HepG2 (cell line): Measurements from ENCODE around the gene C16orf95. TPM values are rescaled to one million over a fixed set of nuclear protein-coding genes. Genes with fewer than 3 reads are reported as not detected.

ENCODE experiments used
- ATF6 ChIP-seq: sonication (generic); formaldehyde crosslinking; conservative IDR thresholded peaks from 2 replicates; pipeline ENCODE4 v1.4.0; 2020; ENCODE audit warnings: missing genetic modification reagents
- FOXO4 ChIP-seq: sonication (generic); formaldehyde crosslinking; conservative IDR thresholded peaks from 2 replicates; pipeline ENCODE4 v1.8.1; 2023; ENCODE audit warnings: missing genetic modification reagents
- GZF1 ChIP-seq: sonication (generic); formaldehyde crosslinking; IDR thresholded peaks from 2 replicates; pipeline ENCODE4 v1.5.1; 2020; ENCODE audit warnings: mild to moderate bottlenecking, missing genetic modification reagents
- KDM2A ChIP-seq: sonication (generic); formaldehyde crosslinking; IDR thresholded peaks from 2 replicates; pipeline ENCODE4 v1.4.0; 2020; ENCODE audit warnings: low read depth, missing genetic modification reagents, borderline replicate concordance
- KDM5A ChIP-seq: fragments of 200-600 bp; sonication (generic); IDR thresholded peaks from 2 replicates; pipeline ENCODE4 v1.7.0; 2018; ENCODE audit warnings: antibody characterized with exemption, mild to moderate bottlenecking, low read length, borderline replicate concordance
- MAZ ChIP-seq, 2 experiments: sonication (generic) in 1 of 2; formaldehyde crosslinking in 1 of 2; IDR thresholded peaks; 2 replicates each; pipeline versions ENCODE4 v1.5.0 to v1.6.1; 2012 to 2020; ENCODE audit warnings: low read depth in 2 of 2, mild to moderate bottlenecking in 2 of 2, borderline replicate concordance in 1 of 2, improper control_type of control experiment in 1 of 2, low read length in 1 of 2, missing genetic modification reagents in 1 of 2, moderate library complexity in 1 of 2
- NFIB ChIP-seq: sonication (generic); formaldehyde crosslinking; IDR thresholded peaks from 2 replicates; pipeline ENCODE4 v1.9.0; 2021; ENCODE audit warnings: missing genetic modification reagents, mild to moderate bottlenecking, borderline replicate concordance
- RBAK ChIP-seq: sonication (generic); formaldehyde crosslinking; IDR thresholded peaks from 2 replicates; pipeline ENCODE4 v1.5.1; 2020; ENCODE audit warnings: mild to moderate bottlenecking, missing genetic modification reagents
- SMAD3 ChIP-seq: sonication (generic); formaldehyde crosslinking; IDR thresholded peaks from 2 replicates; pipeline ENCODE4 v1.4.0; 2020; ENCODE audit warnings: missing genetic modification reagents
- SMARCE1 ChIP-seq: fragments of 450-650 bp; IDR thresholded peaks from 2 replicates; pipeline ENCODE4 v1.6.1; 2017; ENCODE audit warnings: borderline replicate concordance
- SP1 ChIP-seq, 2 experiments: fragments of 450-650 bp in 1 of 2; sonication (generic) in 1 of 2; formaldehyde crosslinking in 1 of 2; IDR thresholded peaks; 2 replicates each; pipeline versions ENCODE4 v1.4.0 to v1.6.1; 2016 to 2020; ENCODE audit warnings: missing genetic modification reagents in 1 of 2
- SRF ChIP-seq: IDR thresholded peaks from 2 replicates; pipeline ENCODE4 v1.6.1; 2011; ENCODE audit warnings: mild to moderate bottlenecking, low read depth, low read length, moderate library complexity
- TEAD3 ChIP-seq: optimal IDR thresholded peaks from 2 replicates; pipeline ENCODE3; 2016; ENCODE audit warnings: borderline replicate concordance
- ZFP90 ChIP-seq: sonication (generic); formaldehyde crosslinking; IDR thresholded peaks from 2 replicates; pipeline ENCODE4 v1.8.0; 2022; ENCODE audit warnings: missing genetic modification reagents, mild to moderate bottlenecking, inconsistent platforms, borderline replicate concordance
- ZNF281 ChIP-seq: sonication (generic); formaldehyde crosslinking; IDR thresholded peaks from 2 replicates; pipeline ENCODE4 v1.4.0; 2020; ENCODE audit warnings: missing genetic modification reagents, borderline replicate concordance
- ZNF317 ChIP-seq: sonication (generic); formaldehyde crosslinking; IDR thresholded peaks from 2 replicates; pipeline ENCODE4 v1.5.0; 2020; ENCODE audit warnings: mild to moderate bottlenecking, missing genetic modification reagents
- ZNF468 ChIP-seq: sonication (generic); formaldehyde crosslinking; IDR thresholded peaks from 2 replicates; pipeline ENCODE4 v1.8.0; 2022; ENCODE audit warnings: mild to moderate bottlenecking, moderate library complexity, missing genetic modification reagents
- ZNF501 ChIP-seq: sonication (generic); formaldehyde crosslinking; IDR thresholded peaks from 2 replicates; pipeline ENCODE4 v1.5.1; 2020; ENCODE audit warnings: mild to moderate bottlenecking, moderate library complexity, missing genetic modification reagents
- ZNF740 ChIP-seq: sonication (generic); formaldehyde crosslinking; IDR thresholded peaks from 2 replicates; pipeline ENCODE4 v1.4.0; 2020; ENCODE audit warnings: missing genetic modification reagents
- ZNF781 ChIP-seq: sonication (generic); formaldehyde crosslinking; IDR thresholded peaks from 2 replicates; pipeline ENCODE4 v1.5.1; 2020; ENCODE audit warnings: borderline replicate concordance, mild to moderate bottlenecking, missing genetic modification reagents; ENCODE audit errors: not compliant biosample characterization
- polyA plus RNA-seq, 8 experiments: library from polyadenylated mRNA; depleted of rRNA in 3 of 8; stranded (reverse) in 7 of 8; unstranded in 1 of 8; fragments of >200 nt; fragmentation: Illumina TruSeq in 4 of 8; extraction: Trizol in 4 of 8; gene quantifications; 2 replicates each; pipeline versions ENCODE4 v1.2.1 to v1.2.3, GENCODE V29; 2011 to 2016; ENCODE audit warnings: low read depth in 4 of 8, missing spikeins in 1 of 8, mixed read lengths in 1 of 8; ENCODE audit not compliant: insufficient read depth in 1 of 8
- total RNA-seq, 5 experiments: library from RNA; depleted of rRNA; stranded (reverse); fragments of >200 nt; fragmentation: Illumina TruSeq; extraction: Trizol; gene quantifications; 2 replicates each; pipeline ENCODE4 v1.2.3, GENCODE V29; 2016; ENCODE audit warnings: low read depth in 1 of 5

Gene C16orf95
- total and polyA plus RNA-seq, 2 of the 13 experiments (the other 11 are each of a cell fraction or from before 2014, with no cell fraction given): 2.8 to 8.6 TPM

- TF ChIP-seq FOXO4: no peak
- peak; percentile 20; the same call in 1 of the 2 replicates for TF ChIP-seq SMAD3
- no peak for TF ChIP-seq ZNF468
- no peak for TF ChIP-seq NFIB (CRISPR knock-in tag)
- peak; percentile 48; the same call in 1 of the 2 replicates for TF ChIP-seq MAZ (IDR thresholded peaks at IDR 0.05; ENCODE audit: borderline replicate concordance, low read depth, low read length)
- peak; percentile 89 for TF ChIP-seq MAZ (CRISPR knock-in tag; IDR thresholded peaks at IDR 0.05; ENCODE audit: low read depth)
- peak; percentile 31 for TF ChIP-seq TEAD3 (CRISPR knock-in tag)
- TF ChIP-seq ATF6: 0 out of 2 replicates have a peak, but pooled peaks have one; percentile 89
- TF ChIP-seq GZF1 (CRISPR knock-in tag): peak; percentile 46; the same call in 1 of the 2 replicates
- TF ChIP-seq ZNF781 (CRISPR knock-in tag): peak; percentile 93
- TF ChIP-seq ZNF501 (CRISPR knock-in tag): peak; percentile 90
- TF ChIP-seq SRF: no peak
- TF ChIP-seq ZNF281 (CRISPR knock-in tag): peak; percentile 50; the same call in 1 of the 2 replicates
- TF ChIP-seq ZNF317 (CRISPR knock-in tag): no peak; the same call in 1 of the 2 replicates
- TF ChIP-seq KDM2A (CRISPR knock-in tag): peak; percentile 99
- peak; percentile 61; the same call in 1 of the 2 replicates for TF ChIP-seq RBAK (CRISPR knock-in tag)
- no peak for TF ChIP-seq ZNF740 (CRISPR knock-in tag)
- no peak for TF ChIP-seq SMARCE1
- TF ChIP-seq SP1 (IDR thresholded peaks at IDR 0.05): no peak
- no peak for TF ChIP-seq SP1 (CRISPR knock-in tag; IDR thresholded peaks at IDR 0.05)
- no peak; the same call in 1 of the 2 replicates for TF ChIP-seq ZFP90 (CRISPR knock-in tag)
- TF ChIP-seq KDM5A: peak; percentile 98
Observed at GRCh38 chr16:87316923-87317749, at the start of gene C16orf95 (continued).
